Measurements from ENCODE around the gene RUBCNL.

- TF ChIP-seq FOXM1 (IDR thresholded peaks at IDR 0.05; ENCODE audit: low read depth), result no peak
- TF ChIP-seq FOXM1 (CRISPR knock-in tag; IDR thresholded peaks at IDR 0.05; ENCODE audit: low read depth), result no peak
- TF ChIP-seq HNRNPK (IDR thresholded peaks at IDR 0.05; ENCODE audit: low read depth, low read length, poor library complexity, severe bottlenecking), result no peak
- no peak for TF ChIP-seq CBX1 (IDR thresholded peaks at IDR 0.05; ENCODE audit: low read depth)
Measured at GRCh38 chr13:46329624-46330023, 57.4 kb downstream of the RUBCNL start.

All from K562 (cell line).